Parathyroid adenoma (tissue), 2 donors: ENCODE results near the gene NCCRP1.

ENCODE experiments used
- H2AFZ ChIP-seq: fragments of 300-600 bp; sonication (generic); one replicate; pipeline ENCODE4 v1.7.0; 2017; ENCODE audit warnings: antibody characterized with exemption, mild to moderate bottlenecking
- H3K27ac ChIP-seq: fragments of 300-600 bp; sonication (generic); one replicate; pipeline ENCODE4 v1.7.0; 2017
- H3K27me3 ChIP-seq: fragments of 300-600 bp; sonication (generic); one replicate; pipeline ENCODE4 v1.7.0; 2017; ENCODE audit warnings: low read length; ENCODE audit not compliant: control insufficient read depth, insufficient read depth
- H3K36me3 ChIP-seq: fragments of 300-600 bp; sonication (generic); one replicate; pipeline ENCODE4 v1.7.0; 2017; ENCODE audit warnings: low read length; ENCODE audit not compliant: control insufficient read depth, insufficient read depth
- H3K4me1 ChIP-seq: fragments of 300-600 bp; sonication (generic); one replicate; pipeline ENCODE4 v1.7.0; 2017; ENCODE audit warnings: control low read depth
- H3K4me2 ChIP-seq: fragments of 300-600 bp; sonication (generic); one replicate; pipeline ENCODE4 v1.7.0; 2017; ENCODE audit warnings: low read length
- H3K4me3 ChIP-seq: fragments of 300-600 bp; sonication (generic); one replicate; pipeline ENCODE4 v1.7.0; 2017; ENCODE audit warnings: low read depth, low read length
- H3K79me2 ChIP-seq: fragments of 300-600 bp; sonication (generic); one replicate; pipeline ENCODE4 v1.7.0; 2017; ENCODE audit warnings: control low read depth
- H3K9ac ChIP-seq: fragments of 300-600 bp; sonication (generic); one replicate; pipeline ENCODE4 v1.7.0; 2017; ENCODE audit warnings: mild to moderate bottlenecking
- H3K9me3 ChIP-seq: fragments of 300-600 bp; sonication (generic); one replicate; pipeline ENCODE4 v1.7.0; 2017; ENCODE audit warnings: low read length; ENCODE audit not compliant: control insufficient read depth
- TF ChIP-seq, protein P1 (sequence below): fragments of 300-600 bp; sonication (generic); IDR thresholded peaks from one replicate; pipeline ENCODE4 v1.7.0; 2017; ENCODE audit warnings: antibody characterized with exemption, mild to moderate bottlenecking
- donor health status: primary hyperparathyroidism.

Gene NCCRP1

DNA sequence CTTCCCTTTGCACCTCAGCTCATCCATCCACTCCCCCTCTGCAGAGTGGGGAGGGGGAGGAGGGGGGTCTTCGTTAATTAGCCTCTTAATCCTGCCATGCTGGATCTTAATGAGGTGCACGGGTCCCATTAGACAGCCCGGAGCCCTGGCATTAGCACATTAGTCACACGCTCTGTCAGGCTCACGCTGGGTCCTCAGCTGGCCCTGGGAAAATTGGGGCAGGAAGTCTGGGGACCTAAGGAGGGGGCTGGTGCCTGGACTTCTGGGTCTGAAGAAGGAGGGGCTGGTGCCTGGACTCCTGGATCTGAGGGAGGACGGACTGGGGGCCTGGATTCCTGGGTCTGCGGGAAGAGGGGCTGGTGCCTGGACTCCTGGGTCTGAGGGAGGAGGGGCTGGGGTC lies 444 bp upstream of the NCCRP1 start:
- Histone ChIP-seq H3K9me3 (no peaks in the 10 kb centered on the region), H3K79me2 (no peaks in the 10 kb centered on the region), H3K4me2 (no peak overlapping the region), H3K27me3 (no peaks in the 10 kb centered on the region), H3K36me3 (no peaks in the 10 kb centered on the region), H2AFZ (no peak overlapping the region), H3K27ac (no peak overlapping the region), H3K4me1 (no peaks in the 10 kb centered on the region), H3K4me3 (no peak overlapping the region), H3K9ac (no peak overlapping the region)
- TF ChIP-seq, protein P1, sequence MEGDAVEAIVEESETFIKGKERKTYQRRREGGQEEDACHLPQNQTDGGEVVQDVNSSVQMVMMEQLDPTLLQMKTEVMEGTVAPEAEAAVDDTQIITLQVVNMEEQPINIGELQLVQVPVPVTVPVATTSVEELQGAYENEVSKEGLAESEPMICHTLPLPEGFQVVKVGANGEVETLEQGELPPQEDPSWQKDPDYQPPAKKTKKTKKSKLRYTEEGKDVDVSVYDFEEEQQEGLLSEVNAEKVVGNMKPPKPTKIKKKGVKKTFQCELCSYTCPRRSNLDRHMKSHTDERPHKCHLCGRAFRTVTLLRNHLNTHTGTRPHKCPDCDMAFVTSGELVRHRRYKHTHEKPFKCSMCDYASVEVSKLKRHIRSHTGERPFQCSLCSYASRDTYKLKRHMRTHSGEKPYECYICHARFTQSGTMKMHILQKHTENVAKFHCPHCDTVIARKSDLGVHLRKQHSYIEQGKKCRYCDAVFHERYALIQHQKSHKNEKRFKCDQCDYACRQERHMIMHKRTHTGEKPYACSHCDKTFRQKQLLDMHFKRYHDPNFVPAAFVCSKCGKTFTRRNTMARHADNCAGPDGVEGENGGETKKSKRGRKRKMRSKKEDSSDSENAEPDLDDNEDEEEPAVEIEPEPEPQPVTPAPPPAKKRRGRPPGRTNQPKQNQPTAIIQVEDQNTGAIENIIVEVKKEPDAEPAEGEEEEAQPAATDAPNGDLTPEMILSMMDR: no peak

DNA sequence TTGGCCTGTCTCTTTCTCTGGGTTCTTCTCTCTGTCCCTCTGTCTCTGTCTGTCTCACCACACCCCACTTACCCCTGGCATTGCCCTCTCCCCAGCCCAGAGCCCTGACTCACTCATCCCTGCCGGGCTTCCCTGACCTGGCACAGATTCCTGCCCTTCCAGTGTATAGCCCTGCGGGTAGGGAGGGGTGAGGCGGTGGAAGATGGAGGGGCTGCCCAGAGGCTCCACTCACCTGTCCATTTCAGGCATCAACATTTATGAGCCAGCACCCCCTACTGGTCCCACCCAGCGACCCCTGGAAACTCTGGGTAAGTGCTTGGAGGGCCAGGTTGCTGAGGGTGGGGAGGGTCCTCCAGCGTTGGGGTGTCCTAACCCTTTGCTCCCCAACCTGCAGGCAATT lies 1.0 kb downstream of the NCCRP1 start:
- no peak overlapping the region for H3K4me3 ChIP-seq
- no peaks in the 10 kb centered on the region for H3K27me3 ChIP-seq

DNA sequence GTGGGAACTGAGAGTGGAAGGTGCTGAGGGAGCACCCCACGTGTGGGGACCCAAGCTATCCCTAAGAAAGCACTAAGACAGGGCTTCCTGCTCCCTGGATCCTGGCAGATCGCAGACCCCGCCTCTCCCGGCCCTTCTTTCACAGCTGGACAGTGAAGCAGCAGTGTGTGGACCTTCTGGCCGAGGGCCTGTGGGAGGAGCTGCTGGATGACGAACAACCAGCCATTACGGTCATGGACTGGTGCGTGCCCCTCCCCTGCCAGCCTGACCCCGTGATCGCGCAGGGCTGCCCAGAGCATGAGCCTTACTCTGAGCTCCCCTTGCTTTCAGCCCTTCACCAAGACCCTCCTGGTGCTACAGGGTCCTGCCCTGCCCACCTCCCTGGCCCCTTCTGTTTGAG lies 2.3 kb downstream of the NCCRP1 start:
- TF ChIP-seq, protein P1: no peak
- Histone ChIP-seq H2AFZ (no peak overlapping the region), H3K9ac (no peak overlapping the region), H3K27ac (no peak overlapping the region), H3K27me3 (no peaks in the 10 kb centered on the region), H3K4me3 (no peak overlapping the region), H3K79me2 (no peaks in the 10 kb centered on the region), H3K4me2 (no peak overlapping the region), H3K36me3 (no peaks in the 10 kb centered on the region), H3K4me1 (no peaks in the 10 kb centered on the region), H3K9me3 (no peaks in the 10 kb centered on the region)

More for the DNA sequence above, 1.0 kb downstream of the NCCRP1 start:
- H3K9ac ChIP-seq: no peak overlapping the region
- TF ChIP-seq, protein P1: no peak
- no peaks in the 10 kb centered on the region for H3K79me2 ChIP-seq
- H3K9me3 ChIP-seq: no peaks in the 10 kb centered on the region
- H3K4me2 ChIP-seq: no peak overlapping the region
- no peak overlapping the region for H2AFZ ChIP-seq
- H3K36me3 ChIP-seq: no peaks in the 10 kb centered on the region
- no peaks in the 10 kb centered on the region for H3K4me1 ChIP-seq
- H3K27ac ChIP-seq: no peak overlapping the region

DNA sequence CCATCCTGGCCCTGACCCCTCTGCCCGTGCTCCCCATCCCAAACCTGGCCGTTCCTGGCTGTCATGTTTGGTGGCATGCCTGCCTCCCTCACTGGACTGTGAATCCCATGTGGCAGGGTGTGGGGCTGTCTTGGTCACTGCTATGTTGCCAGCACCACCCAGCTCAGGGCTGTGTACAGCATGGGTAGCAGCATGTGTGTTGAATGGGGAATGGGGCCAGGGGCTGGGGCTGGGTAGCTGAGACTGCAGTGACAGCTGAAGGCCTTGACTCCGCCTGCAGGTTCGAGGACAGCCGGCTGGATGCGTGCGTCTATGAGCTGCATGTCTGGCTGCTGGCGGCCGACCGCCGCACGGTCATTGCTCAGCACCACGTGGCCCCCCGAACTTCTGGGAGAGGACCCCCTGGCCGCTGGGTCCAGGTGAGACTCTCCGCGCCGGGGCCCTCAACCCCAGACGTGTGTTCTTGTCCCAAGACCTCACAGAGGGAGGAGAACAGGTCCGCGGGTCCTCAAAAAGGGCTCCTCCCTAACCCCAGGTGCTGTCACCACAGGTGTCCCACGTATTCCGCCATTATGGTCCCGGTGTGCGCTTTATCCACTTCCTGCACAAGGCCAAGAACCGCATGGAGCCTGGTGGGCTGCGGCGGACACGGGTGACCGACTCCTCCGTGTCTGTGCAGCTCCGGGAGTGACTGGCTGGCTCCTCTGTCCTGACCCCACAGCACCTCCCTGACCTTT lies 3.5 kb downstream of the NCCRP1 start:
- Histone ChIP-seq H3K4me3 (no peak overlapping the region), H3K27me3 (no peaks in the 10 kb centered on the region), H3K9ac (no peak overlapping the region), H2AFZ (no peak overlapping the region), H3K4me2 (no peak overlapping the region), H3K36me3 (no peaks in the 10 kb centered on the region), H3K27ac (no peak overlapping the region), H3K79me2 (no peaks in the 10 kb centered on the region), H3K4me1 (no peaks in the 10 kb centered on the region), H3K9me3 (no peaks in the 10 kb centered on the region)
- TF ChIP-seq, protein P1: no peak

DNA sequence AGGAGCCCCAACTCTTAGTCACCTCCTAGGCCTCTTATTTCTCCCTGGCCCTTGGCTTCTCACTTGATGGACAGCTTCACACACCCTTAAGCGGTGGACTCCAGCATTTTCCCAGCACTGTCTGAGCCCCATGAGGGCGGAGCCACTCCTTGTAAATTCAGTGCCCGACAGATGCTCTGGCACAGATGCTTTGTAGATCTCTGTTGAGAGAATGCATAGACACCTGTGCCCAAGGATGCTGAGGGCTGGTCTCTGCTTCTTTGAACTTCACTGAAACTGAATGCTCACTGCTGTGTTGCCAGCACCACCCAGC lies 4.0 kb downstream of the NCCRP1 start:
- no peaks in the 10 kb centered on the region for H3K27me3 ChIP-seq

More for the DNA sequence above, 4.0 kb downstream of the NCCRP1 start:
- Histone ChIP-seq H3K4me3 (no peak overlapping the region), H3K9me3 (no peaks in the 10 kb centered on the region), H3K9ac (no peak overlapping the region), H2AFZ (no peak overlapping the region), H3K79me2 (no peaks in the 10 kb centered on the region), H3K4me2 (no peak overlapping the region), H3K4me1 (no peaks in the 10 kb centered on the region), H3K27ac (no peak overlapping the region), H3K36me3 (no peaks in the 10 kb centered on the region)
- TF ChIP-seq, protein P1: no peak
